GM19372 (cell line): ENCODE data around the gene ADAM22.
A peak's percentile ranks its signal among the peaks of the same experiment; 100 is the strongest.

ENCODE experiments used
- ATAC-seq: cut with Tn5 transposase; IDR thresholded peaks from one replicate; pipeline ENCODE4 v1.9.1; 2021; ENCODE audit warnings: mild to moderate bottlenecking, low read depth, moderate library complexity; ENCODE audit not compliant: unreplicated experiment

ADAM22 gene

DNA sequence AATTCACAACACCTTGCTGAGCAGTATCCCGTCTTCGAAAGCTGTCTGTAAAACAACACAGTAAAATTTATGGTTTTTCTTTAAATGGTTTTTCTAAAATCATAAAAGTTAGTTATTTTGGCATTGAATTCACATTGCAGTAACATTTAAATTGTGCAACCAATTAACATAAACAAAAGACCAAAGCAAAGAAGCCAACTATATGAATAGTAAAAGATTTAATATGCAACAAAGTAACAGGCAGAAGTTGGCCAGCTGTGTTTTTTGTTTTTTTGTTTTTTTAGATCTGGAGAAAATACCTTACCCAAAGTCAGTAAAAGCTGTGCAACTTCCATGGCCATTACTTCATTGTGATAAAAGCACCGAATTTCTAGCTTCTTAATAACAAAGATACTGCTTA lies 274.5 kb downstream of the ADAM22 start:
- no peak for ATAC-seq

DNA sequence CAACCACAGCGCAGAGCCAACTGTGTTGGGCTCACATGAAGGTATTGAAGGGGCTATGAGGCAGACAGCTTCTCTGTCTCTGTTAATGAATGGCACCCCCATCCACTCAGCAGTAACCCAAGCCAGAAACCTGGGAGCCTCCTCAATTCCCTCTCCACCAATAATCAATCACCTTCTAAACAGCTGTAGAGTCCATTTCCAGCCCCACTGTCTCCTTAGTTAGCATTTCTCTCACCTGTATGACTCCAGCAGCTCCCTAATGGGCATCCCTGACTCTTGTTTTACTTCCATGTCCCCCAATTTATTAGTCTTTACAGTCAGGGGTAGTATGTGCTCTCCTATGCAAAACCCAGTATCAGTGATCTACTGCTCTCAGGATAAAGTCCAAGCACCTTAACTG lies 278.9 kb downstream of the ADAM22 start:
- ATAC-seq: no peak

DNA sequence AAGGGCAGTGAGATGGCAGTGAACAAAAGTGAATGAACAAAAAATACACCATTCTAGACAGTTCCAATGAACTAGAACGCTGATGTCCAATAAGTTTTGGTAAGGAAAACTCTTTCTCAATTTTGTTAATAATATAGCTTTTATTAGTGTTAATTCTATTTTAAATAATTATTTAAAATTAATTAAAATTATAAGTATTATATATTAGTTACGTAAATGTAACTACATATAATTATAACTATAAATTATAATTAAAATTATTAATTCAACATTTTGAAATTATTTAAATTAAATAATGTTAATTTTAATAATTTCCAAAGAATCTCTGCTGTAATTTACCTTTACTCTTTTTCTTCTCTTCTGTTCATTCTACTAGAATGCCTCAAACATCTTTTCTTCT lies 280.4 kb downstream of the ADAM22 start:
- ATAC-seq: no peak

DNA sequence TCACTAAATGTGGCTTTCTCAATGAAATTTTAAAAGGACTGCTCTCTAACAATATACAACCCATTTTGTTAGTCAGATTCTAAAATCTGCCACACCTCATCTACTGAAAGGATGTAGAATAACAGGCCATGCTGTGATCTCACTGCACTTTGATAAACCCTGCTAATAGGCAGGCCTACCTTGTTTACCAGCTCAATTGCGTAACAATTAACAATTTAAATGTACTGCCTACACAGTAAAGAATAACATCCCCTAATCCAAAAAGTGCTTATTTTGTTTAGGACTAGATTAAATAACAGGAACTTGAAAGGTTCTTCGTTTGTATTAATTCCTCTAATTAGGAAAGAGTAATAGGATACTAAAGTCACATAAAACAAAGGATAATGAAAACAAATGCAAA lies 281.2 kb downstream of the ADAM22 start:
- no peak for ATAC-seq

DNA sequence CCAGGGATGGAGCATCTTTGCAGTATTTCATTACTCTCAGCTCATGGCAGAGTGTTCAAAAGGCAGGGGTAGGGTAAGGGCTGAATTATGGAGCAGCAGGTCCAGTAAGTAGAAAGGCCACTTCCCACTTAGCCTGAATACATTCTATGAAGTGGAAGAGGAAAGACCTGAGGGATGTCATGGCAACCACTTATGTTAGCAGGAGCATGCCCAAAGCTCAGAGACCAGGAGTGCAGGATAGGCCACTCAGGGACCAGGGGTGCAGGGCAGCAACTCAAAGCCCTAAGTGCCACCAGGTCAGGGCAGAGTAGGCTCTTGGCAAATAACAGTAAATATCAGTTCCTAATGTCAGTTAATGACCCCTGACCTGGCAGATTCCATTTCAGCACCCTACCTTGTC lies 282.2 kb downstream of the ADAM22 start:
- no peak for ATAC-seq

DNA sequence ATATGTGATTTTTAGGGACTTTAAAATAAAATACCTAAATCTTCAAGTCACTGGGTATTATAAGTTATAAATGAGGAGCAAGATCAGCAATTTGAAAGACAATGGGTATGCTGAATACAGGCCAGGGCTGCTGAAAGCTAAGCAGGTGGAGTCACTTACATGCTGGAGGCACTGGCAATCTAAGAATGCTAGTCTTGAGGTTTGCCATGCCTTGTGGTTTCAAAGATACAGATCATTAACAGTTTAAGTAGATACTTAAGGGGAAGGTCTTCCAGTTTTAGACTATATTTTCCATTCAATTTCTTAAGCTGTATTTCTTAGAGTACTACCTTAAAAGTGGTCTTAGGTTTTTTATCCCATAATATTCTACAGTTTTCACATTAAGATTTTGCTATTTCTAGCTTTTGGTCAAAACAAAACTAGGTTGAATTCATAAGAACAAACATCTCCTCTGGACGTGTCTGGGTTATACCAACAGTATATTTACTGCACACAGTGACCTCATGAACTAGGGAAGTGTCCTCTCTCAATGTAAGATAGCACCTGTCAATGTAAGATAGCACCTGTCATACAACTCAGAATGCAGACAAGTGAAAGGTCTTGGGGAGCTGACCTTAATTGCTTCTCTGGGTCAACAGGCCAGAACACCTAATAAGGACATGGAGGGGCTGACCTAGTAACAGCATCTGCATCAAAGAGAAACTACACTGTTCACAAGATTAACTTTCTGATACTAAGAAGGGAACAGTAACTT lies 283.8 kb downstream of the ADAM22 start:
- peak; percentile 67 for ATAC-seq

DNA sequence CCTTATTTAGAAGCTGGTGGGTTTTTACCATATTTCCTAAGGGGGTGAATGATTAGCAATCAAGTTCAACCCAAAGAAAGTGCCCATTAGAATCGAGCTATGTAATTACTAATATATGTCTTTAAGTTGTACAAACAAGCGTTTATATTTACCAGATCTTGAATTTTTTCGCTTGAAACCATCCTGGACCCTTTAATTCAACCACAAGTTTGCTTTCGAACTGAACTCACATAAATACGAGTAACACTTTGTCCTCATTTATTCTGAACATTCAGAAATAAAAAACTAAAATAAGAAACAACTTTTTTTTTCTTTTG lies 284.3 kb downstream of the ADAM22 start:
- ATAC-seq: no peak

DNA sequence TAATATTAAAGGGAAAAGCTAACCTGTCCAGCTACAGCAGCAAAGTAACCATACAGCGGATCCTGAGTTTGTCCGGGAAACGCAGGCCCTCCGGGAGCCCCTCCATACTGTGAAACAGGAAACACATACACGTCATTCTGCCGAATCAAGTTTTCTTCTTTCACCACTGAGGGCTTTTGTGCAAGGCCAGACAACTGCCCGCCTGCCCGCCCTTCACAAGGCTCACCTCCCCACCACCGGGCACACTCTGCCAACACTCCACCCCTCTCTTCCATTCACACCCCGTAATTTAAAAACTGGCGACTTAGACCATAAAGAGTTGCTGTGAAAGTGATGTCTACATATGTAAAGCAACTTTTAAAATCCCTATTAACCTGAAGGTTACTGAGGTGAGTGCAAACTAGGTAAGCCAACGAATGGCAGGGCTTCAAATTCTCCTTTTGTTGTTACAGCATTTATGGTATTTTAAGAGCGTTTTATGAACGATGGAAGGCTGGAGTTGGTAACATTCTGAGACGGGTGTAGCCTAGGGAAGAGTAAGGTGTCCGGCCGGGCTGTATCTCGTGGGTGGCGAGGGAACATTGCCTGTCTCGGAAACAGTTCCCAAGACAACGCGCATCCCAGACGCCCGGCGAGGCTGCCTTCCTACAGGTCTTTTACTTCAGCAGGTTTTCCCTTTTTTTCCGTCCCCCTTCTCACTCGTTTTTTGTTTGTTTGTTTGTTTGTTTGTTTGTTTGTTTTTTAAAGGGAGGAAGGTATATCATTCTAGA lies 285.0 kb downstream of the ADAM22 start:
- peak; percentile 23 for ATAC-seq

DNA sequence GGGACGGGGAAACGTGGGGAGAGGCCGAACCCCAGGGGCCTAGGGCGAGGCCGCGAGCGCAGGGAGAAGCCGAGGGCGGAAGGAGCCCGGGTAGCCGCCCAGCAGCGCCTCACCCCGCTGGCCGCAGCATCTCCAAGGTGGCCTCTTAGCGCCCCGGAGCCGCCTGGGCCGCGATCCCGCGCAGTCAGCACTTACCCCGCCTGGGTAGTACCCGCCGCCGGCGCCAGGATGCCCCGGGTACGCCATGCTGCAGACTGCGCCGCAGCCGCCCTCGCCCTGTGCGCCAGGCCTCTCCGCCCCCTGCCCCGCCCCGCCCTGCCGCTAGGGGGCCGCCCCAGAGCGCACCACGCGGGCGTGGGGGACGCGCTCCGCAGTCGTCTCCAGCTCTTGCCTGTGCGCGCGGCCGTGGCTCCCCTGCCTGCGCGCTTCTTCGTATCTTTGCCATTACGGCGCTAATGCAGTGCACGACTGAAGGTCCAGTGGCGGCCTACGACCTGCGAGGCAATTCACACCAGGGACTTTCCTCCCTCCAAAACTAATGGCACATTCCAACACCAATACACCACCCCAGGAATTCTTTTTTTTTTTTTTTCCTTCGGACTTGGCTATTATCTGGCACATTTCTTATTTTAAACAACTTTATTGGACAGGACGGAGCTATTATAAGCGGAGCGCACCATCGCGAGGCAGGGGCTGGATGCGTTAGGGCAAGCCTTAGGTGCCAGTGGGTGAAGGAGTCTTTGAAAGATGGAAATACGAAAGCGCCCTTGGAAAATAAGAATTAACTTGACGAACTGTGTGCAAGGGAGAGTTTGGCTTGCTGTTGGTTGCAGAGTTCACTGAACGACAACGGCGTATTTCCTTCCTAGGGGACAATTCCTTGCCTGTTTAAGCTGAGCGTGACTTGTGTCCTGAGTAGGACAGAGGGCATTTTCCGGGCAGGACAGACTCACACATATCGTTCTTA lies 286.0 kb downstream of the ADAM22 start, which contains the start of gene SRI:
SRI (minus strand) TSS at position 258 of the 967 bp plus-strand sequence; CDS start at position 246, 12 bp downstream.
- ATAC-seq: peak; percentile 62

DNA sequence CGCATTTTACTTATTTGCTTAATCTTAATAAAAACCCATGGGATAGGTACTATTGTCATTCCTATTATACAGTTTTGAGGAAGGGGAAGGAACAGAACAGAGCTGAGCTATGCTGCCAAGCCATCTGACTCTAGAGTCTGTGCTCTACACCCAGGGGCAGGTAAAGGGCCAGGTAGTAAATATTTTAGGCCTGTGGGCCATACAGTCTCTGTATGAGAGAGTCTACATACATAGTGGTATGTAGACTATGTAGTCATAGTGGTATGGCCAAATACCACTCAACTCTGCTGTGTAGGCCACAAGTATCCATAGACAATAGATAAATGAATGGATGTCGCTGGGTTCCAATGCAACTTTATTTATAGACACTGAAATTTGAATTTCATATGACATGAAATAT lies 289.2 kb downstream of the ADAM22 start:
- ATAC-seq: no peak

DNA sequence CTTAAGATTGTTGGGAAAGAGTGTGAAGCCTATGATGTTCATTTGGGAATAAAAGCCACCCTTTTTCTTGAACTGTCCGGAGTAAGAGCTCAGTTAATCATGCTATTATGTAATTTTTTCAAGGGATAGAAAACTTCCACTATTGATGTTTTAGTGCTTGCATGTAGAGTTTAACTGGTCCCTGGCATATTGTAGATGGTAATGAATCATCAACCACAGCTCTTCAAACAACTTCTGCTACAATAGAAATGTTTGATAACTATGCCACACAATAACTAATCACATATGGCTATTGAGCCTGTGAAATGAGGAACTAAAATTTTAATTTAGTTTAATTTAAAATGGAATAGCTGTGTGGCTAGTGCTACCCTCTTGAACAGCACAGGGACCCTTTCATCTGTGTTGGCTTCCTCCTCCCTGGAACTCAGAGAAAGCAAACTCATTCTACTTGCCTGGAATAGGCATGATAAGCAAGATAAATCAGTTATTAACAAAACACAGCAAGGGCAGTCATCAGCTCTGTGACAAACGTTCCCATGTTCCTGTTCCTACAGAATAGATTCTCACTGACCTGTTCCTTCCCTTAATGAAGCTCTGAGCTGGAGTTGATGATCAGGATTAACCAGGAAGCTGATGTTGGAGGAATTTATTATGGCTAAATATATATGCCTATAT lies 290.7 kb downstream of the ADAM22 start:
- ATAC-seq: no peak

DNA sequence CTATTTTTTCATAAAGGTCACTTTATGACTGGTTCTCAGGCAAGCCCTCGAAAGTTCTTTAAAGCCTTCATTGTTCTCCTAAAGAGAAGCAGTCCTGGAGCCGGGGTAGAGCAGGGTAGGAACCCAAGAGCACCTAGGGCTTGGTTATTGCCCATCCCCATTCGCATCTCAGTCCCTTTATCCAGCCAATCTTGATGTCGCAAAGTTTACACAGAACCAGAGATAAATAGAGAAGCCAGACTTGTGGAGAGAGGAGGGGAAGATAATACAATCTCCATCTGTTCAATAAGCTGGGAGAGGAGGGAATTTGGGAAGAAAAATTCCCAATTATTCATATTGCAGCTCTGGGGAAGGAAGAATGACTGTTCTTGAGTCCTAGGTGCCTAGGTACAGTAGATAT lies 292.1 kb downstream of the ADAM22 start:
- ATAC-seq: no peak

DNA sequence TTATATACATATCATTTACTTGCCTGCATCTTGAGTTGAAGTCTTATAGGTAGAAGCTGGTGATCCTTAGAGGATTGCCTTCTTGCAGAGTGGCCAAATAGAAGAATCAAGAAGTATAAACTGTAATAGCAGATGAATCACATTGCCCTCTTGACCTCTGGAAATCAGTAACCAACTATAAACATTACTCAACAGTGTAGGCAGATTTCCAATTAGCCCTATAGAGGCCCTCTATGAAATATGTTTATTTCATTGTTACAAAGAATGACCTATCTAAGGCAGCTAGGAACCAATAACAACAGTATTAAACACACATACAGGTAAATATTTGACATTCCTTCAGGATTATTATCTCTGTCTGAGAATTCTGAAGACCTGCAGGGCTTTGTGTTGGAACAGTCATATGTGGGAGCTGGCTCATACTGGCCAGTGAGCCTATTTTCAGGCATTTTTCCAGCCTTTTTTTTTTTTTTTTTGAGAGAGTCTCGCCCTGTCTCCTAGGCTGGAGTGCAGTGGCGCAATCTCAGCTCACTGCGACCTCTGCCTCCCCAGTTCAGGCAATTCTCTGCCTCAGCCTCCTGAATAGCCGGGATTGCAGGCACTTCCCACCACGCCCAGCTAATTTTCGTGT lies 292.9 kb downstream of the ADAM22 start:
- ATAC-seq: no peak

DNA sequence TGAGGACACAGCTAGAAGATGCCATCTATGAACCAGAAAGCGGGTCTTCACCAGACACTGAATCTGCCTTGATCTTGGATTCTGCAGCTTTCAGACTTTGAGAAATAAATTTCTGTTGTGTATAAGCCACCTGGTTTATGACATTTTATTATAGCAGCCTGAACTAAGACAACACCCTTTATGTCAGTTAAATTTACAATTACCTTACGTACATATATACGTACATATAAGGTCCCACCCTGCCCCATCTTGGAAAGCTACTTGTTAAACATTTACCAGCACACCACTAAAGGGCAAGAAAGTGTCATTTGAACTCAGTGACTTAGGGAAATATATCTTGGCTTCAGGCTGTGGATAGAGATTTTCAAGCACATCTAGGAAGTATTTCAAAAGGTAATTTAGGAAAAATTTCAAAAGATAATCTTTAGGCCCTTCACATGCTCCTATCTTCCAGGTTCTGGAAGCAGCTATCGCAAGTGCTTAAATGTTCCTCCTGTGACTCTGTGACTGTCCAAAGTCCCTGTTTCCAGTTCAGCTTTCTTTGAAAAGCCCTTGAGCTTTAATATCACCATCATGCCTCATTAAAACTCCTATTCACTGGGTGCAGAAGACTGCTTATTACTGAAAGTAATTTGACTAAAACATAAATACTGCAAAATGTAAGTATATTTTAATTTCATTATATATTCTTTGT lies 295.4 kb downstream of the ADAM22 start:
- no peak for ATAC-seq

DNA sequence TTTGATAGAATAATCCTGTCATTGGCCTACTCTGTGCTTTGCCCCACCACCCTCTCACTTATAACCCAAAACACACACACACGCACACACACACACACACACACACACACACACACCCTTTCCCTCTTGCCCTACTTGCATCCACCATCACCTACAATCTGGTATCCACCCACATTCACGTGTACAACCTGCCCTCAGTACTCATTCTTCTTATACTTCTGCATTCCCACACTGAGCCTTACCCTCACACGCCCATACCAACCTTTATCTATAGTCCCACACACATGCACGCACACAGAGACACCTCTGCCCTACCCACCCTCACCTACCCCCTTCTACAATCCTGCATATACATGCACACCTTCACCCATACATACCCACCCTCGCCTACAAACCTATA lies 296.6 kb downstream of the ADAM22 start:
- no peak for ATAC-seq

DNA sequence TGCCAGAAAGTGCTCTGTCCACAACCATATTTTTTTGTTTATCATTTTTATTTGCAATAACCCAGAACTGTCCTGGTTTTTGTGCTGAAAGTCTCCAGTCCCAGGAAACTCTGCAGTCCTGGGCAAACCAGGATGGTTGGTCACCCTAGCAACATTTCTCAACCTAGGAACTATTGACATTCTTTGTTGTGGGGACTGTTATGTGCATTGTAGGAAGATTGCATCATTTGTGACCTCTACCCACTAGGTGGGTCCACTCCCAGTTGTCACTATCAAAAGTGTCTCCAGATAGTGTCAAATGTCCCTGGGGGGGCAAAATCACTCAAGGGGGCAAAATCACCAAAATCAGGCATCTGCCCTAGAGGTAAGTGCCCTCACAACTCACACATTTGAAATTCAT lies 299.8 kb downstream of the ADAM22 start:
- no peak for ATAC-seq

DNA sequence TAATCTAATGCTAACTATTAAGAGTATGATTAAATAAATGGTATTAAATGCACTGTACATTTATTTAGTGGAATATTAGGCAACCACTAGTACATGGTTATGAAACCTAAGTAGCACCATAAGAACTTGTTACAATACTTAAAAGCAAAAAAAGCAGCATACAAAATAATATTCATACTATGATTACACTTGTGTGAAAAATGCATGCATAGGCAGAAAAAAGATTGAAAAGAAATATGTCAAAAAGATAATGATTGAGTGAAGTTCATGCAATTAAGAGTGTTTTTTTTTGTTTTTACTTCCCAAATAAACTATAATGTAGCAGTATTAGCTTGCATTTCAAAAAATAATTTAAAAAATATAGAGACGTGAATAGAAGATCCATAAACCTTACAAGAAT lies 305.8 kb downstream of the ADAM22 start:
- no peak for ATAC-seq

DNA sequence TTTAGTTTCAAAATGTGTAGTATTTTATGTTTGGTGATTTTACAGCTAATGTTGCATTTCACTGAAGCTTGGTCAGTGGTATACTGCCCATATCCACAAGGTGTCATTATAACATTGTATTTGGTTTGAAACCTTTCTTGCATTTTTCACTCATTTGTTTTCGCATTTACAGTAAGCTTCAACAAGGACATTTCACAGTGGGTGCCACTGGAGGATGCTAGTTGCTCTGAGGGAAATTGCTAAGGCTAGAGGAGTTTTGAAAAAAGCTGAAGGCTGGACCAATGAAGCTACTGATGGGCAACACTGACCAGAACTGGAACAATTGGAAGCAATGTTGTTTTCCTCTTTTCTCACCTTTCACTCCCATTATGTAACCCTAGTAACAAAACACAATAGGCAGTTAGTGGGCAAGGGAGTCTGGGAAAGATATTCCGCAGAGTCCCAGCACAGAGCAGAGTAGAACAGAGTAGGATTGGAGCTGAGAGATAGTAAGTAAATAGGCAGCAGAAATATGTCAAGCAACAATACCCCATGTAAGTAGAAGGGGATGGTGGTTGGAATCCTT lies 309.4 kb downstream of the ADAM22 start:
- ATAC-seq: peak; percentile 84

DNA sequence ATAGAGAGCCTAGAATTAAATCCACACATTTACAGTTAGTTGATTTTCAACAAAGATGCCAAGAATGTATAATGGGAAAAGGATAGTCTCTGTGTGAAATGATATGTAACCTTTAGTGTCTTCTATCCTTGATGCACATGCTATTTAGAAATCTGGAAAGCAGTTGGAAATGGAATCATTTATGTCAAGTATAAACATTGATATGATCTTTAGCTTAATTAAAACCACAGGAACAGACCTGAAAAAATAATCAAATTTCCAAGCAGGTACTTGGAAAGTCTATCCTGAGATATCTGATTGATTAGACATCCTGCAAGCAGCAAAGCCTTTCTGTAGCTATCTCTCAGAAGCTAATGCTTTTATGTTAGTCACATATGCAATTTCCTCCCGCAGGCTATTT lies 310.2 kb downstream of the ADAM22 start:
- no peak for ATAC-seq
